HG03432 (cell line): ENCODE results near the gene CPNE4.
"Not testable (repeated sequence)": the region's sequence is repeated elsewhere in the genome, so short reads cannot be mapped to it uniquely, and the experiment has no call there.

Experiments
- ATAC-seq: cut with Tn5 transposase; IDR thresholded peaks from one replicate; pipeline ENCODE4 v1.9.1; 2021; ENCODE audit warnings: mild to moderate bottlenecking, moderate library complexity; ENCODE audit not compliant: unreplicated experiment

CPNE4 gene

DNA sequence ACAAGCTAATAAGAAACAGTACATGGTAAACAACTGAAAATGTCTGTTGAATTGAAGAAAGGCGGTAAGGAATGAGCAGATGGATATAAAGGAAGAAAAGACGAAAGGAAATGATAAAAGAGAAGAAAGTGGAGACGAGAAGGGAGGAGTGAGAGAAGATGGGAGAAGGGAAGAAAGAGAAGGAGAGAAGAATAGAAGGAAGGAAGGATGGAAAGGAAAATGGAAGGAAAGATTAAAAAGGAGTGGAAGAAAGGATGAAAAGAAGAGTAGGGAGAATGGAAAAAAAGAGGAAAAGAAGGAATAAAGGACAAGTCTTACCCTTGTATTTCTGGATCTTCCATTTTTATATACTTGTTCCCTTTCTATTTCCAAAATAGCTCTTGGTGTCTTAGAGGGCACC is 17.7 kb downstream of the CPNE4 start:
- ATAC-seq: no peak

DNA sequence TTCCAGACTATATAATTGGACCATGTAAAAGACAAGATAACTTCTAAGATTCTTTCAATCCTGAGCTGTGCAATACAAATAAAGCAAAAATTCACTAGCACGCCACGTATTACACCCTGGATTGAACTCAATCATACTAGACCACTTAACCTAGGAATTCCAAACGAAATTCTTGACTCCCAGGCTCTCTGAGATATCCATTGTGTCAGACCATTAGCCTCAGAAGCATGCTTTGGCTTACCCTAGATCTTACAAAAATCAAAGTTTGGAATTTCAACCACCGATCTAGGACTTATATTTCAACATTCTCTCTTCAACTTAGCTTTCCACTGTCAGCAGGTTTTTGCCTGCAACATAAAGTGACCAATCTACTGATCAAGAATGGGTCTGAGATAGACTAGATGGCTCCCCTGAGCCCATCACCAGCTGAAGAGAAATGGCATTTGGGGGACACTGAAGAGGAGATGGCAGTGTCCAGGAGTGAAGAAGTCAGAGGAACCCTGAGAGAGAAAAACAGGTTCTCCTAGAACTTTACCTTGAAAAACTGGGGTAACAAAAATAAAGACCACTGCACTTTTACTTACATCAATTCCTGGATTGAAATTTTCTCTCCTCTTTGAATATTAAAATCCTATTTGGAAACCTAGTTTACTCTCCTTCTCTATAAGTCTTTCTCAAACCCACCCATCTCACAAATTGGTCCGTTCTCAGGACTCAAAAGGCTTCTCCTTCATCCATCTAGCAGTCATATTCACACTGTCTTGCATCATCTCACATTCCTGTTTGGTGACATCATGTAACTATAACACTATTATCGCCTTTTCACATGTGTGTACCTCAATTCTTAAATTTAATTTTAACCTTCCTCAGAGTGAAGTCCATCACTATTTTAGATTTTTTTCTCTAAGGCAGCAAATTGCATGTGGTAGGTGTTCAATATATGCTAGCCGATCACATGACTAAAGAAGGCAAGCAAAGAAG is 18.5 kb downstream of the CPNE4 start:
- no peak for ATAC-seq

DNA sequence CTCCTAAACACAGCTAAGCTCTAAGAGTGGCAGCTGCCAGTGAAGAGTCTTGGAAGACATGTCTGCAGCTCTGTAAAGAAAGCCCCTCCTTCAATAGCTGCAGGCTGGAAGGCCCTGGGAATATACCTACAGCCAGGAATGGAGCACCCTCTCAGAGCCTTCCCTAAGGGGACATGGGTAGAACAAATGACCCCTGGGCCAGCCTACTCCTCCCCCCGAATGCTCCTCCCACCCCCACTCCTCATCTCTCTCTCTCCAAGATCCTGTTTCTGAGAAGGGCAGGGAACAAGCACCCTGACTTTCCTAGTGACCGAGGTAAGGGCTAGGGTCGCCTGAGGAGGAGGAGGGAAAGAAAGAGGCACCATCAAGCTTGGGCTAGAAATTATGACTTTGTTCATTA is 20.7 kb downstream of the CPNE4 start:
- no peak for ATAC-seq

DNA sequence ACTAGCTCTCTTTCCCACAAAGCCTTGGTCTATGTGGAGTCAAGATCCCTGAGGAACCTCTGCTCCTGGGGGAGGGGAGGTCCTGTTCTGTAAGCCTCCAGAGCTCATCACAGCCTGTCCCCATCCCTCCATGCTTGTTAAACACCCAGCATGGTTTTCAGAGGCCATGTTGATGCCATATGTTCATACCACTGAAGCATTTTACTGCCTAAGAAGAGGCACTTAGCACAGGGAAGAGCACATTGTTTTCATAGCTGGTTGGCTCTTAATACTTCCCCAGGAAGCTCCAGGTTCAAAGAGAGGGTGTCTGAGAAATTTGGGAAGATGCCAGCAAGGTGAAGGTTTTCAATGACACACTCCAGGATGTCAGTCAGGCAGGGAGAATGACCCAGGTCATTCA is 25.6 kb downstream of the CPNE4 start:
- ATAC-seq: no peak

DNA sequence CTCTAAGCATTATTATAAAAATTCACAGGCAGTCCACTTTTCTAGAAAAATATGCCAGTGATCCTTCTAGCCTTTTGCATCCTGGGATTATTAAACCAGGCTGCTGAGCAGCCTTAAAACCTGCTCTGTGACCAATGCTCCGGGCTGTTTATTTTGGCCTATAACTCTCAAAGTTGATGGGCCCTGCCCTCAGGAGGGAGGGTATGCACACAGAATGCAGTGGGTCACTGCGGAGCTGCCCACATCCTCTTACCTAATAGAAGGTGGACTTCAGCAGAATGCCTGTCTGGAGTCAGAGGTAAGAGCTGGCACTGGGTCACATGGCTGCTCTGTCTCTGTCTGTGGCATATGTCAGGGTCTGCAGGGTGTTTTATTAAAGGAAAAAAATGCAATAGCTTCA is 26.0 kb downstream of the CPNE4 start:
- no peak for ATAC-seq

DNA sequence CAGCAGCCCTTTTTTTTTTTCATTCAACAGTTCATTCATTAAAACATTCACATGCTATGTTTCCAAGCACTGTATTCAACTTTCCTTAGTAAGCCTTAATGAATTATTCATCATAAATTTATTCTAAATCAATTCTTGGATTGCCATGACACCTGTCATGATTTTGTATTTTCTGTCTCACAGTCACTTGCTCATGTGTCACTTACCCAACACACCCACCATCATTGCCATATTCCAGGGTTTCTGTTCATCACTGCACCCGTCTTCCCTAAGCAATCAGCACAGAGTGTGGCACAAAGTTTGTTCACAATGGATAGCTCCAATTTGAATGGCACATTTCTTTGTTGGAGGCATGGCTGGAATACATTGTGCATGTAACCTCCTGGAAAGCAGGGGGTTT is 27.2 kb downstream of the CPNE4 start:
- no peak for ATAC-seq

DNA sequence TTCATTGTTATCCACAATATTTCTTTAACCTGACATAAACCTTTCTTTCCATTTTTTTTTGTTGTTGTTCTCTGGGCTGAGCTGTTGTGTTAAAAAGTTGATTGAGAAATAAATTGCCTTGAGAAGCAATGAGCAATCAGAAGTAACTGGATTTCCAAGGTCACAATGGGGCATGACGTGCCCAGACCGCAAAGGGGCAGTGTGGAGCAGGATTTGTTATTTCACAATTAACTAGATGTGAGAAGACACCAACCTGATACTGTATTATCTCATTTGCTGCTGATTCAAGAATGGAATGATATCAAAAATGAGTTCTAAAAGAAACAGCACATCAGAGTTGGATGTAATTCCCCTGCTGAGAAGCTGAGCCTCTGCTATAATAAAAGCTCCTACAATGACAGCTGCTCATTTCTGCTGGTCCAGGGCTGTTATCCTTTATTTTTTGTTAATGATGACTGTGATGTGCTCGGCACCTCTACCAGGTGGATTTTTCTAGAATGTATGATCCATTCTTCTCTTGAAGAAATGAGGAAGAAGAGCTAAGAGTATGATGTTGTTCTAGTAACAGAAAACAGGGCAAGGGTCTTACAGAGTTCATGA is 28.1 kb downstream of the CPNE4 start:
- ATAC-seq: no peak

DNA sequence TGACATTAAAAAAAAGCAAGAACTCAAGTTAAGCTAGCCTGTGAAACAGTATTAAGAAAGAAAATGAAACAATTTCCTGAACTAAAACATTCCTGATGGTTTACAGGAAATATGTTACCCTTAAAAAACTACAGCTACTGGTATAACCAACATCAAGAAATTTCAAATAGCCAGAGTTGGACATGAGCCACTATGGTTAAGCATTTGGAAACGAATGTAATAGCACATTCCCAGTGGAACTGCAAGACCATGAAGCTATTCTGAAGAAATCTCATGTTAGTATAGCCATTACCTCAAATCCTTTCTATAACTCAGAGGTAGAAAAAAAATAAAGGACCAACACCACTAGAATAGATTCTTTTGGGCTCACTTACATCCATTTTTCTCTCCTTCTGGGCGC is 30.2 kb downstream of the CPNE4 start:
- ATAC-seq: no peak

DNA sequence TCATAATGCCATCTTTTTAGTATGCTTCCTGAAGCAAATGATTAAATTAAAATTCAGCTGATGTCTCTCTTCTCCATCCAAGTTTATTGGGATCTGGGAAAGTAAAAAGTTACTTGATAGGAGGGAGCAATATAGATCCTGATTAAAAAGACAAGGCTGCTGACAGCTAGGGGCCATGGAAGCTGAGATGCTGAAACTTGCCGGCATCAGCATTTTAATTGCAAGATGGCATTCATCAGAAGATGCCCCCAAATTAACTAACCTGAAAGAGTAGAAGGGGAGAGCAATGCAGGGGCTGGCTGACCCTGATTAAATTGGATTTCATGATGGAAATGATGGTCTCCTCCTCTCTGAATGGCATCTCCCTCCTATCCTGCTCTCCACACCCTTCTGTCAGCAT is 31.1 kb downstream of the CPNE4 start:
- ATAC-seq: no peak

DNA sequence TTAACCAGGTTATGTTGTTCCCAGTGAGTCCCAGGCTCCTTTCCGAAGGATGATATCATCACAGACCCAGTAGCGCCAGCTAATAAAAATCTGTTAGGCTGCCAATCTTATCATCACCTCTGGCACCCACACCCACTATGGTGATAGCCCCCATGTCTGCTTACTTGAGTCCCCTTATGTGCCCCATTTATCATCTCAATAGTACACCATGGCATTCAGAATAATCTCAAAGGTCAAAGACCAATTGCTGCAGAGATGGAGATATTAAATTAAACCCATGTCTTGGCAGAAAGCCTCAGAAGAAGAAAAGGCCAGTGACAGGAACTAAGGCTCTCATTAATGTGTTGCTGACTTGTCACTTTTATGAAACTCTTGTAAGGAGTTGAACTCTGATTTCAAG is 32.8 kb downstream of the CPNE4 start:
- no peak for ATAC-seq

DNA sequence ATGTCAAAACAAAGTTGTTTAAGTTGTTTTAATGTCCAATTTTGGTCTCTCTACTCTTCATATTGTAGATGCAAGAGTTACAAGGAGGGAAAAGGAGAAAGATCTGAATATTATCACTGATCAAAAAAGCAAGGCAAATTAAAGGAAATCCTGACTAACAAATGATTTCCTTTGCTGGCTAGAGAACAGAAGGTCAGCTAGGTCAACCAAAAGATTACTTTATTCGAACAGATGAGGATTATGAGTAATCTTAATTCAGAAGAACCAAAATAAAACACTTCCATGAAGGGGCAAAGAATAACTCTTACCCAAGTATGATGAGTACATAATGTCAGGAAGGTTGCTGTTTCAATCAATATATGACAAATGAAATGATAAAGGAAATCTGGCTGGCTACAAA is 33.8 kb downstream of the CPNE4 start:
- no peak for ATAC-seq

DNA sequence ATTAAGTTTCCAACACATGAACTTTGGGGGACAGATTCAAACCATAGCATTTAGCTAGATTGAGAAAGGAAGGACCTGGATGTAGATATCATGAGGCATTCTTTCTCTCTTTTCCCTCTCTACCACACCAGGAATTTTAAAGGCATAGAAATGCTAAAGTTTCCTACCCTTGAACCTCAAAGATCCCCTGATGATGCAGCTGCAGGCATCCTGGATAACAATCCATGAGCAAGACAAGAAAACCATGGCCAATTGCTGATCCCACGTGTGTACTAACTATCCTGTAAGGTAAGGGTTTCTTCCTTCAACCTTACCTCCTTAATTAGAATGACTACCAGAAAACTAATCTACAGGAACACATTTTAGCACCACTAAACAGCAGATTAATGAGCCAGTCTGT is 36.8 kb downstream of the CPNE4 start:
- ATAC-seq: no peak

DNA sequence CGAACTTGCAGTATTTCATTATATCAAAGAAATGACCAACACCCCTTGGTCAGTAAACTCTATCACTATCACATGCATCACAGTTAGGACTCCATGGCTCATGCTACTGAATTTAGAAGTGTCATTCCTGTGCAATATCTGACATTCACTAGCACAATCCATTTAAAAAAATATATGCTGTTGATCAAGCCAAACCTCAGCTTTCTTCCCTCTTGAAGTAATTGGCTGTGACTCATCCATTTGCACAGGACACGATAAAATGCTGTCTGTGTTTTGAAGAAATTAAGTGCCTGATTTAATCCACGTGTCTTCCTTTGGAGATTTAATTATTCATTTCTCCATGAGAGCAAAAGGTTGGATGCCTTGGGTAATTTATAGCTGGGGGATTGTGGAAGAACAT is 38.9 kb downstream of the CPNE4 start:
- no peak for ATAC-seq

DNA sequence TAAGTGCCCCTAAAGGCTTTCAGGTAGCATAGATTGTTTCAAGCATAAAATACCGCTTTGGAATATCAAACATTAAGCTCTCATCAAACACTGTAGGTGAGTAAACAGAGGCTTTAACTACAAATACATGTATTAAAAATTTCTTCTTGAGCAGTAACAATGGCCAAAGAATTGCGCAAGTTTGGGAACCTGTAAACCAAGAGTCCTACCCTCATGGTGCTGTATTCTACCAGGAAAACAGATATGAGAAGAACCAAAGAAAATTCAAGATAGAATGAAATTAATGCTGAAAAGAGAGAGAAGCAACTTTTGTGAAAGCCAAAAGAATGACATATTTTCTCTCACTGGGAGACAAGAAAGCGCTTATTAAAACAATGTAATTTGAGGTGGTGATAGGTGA is 45.5 kb downstream of the CPNE4 start:
- no peak for ATAC-seq

DNA sequence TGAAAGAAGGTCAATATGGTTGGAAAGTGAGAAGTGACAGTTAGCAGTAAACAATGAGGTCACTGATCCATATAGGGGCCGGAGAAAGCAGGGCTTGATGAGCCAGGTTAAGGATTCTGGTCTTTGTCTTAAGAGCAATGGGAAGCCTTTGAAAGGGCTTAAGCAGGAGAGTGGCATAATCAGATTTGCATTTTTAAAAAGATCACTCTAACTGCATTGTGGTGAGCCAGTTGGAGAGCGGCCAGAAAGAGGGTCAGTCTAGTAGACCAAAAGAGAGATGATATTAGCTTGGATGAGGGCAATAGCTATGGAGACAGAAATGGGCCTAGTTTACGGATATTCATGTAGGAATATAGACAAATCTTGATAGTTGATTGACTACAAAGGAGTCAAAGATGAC is 46.6 kb downstream of the CPNE4 start:
- ATAC-seq: no peak

DNA sequence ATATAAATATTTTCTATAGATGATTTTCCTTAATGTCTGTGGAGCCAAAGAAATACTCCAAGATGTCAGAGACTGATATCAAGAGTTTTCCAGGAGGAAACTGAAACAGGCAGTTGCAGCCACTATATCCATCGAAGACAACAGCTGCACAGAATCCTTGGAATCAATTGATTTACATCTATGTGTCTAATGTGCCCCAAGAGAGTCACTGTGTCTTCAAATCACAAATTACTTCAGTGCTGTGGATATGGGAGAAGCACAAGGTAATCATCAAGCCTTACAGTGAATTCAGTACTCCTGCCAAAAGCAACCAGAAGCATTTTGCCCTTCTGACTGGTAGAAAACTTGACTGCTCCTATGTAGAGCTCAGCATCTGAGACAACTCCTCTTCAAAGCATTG is 51.1 kb downstream of the CPNE4 start:
- ATAC-seq: no peak

DNA sequence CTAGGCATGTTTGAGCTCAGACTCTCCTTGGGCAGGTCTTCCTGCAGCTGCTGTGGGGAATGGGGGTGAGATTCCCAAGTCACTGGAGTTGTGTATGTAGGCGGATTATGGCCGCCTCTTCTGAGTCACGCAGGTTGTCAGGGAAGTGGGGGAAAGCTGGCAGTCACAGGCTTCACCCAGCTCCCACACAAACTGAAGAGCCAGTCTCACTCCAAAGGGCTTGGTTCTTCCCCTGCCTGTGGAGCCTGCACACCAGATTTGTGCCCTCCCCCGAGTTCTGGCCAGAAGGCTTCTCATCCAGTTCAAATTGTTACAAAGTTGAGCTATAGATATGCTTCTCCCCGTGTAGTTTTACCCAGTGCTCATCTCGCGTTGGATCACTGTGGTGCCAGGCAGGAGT is 53.5 kb downstream of the CPNE4 start:
- no peak for ATAC-seq

DNA sequence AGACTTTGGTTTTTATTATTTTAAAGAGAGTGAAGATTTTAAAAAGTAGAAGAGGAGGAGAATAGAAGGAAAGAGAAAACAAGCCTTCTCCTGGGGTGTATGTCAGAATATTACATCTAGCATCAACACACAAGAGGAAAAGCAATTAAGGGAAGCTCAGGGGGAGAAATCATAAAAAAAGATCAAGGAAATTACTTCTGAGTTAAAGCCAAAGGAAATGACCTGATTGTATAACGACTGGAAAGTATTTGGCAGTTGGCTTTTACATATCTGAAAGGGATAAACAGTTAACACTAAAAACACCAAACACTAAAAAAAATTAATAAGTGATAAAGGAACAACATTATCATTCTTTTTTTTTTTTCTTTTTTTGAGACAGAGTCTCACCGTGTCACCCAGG is 58.4 kb downstream of the CPNE4 start:
- ATAC-seq: no peak

DNA sequence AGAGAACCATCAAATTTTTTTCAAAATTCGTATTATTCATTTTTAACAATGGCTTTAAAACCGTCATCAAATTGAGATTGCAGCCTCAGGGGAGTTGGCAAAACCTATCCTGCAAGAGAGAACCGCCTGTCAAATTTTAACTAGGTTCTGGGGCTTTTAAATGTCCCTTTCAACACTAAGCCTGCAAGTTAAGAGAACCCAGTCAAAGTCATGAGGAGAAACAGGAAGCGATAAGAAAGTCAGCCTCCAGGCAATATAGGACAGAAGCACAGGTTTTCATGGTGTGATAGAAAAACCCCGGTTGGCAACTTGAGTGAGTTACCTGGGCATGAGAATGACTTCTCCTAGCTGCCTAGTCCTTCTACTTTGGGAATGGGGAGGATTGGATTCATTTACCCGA is 59.8 kb downstream of the CPNE4 start:
- ATAC-seq: no peak

DNA sequence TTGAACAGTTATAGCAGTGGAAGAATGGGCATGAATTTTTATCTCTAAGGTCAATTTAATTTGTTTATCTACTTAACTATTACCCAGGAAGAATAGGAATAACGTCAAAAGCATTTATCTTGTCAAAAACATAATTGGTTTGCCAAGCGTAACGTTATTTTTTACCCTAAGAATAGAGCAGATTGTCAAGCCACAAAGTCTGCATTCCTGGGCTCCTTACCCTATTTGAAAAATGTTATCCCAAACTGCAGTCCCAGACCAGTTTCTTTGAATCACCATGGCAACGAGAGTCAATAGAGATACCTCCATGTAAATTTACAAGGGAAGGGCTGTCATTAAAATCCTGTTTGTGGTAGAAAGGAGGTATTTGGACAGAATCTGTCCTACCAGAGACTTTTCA is 61.1 kb downstream of the CPNE4 start:
- ATAC-seq: no peak

DNA sequence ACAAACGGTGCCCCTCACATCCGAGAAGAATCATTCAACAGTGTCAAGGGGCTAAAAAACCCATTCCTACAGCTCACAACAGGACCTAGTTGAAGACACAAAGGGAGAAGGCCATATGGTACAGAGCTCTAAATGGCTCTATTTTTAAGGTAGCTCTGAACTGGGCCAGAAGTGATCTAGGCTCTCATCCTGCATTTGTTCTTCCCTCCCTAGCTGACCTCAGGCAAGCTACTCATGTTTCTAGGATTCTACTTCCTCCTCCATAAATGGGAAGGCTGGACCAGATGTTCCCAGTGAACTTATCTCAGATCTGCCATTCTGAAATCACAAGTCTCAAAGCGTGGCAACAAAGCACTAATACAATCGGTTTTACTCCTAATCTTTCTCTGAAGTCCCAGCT is 62.3 kb downstream of the CPNE4 start:
- no peak for ATAC-seq

DNA sequence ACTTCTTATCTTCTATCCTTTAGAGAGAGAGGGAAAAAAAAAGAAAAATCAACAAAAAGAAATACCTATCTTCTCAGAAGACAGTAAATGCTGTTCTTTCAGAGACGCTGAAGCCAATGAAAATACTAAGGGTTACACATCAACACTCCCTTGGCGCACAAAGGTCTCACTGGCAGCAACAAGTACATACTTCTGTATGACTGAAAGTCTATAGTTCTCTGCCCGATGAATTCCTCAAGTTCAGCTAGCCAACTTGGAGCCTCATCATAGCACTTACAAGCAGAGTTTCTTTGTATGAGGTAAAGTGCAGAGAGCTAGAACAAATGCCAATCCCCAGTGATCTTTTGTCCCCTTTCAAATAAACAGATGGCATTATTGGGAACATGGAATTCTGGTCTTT is 62.7 kb downstream of the CPNE4 start:
- ATAC-seq: no peak

DNA sequence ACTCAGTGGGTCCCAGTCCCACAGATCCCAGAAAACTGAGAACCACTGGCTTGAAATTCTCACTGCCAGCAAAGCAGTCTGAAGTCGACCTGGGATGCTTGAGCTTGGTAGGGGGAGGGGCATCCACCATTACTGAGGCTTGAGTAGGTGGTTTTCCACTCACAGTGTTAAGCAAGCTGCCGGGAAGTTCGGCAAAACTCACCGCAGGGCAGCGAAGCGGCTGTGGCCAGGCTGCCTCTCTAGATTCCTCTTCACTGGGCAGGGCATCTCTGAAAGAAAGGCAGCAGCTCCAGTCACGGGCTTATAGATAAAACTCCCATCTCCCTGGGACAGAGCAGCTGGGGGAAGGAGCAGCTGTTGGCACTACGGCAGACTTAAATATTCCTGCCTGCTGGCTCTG is 71.4 kb downstream of the CPNE4 start:
- ATAC-seq: not testable (repeated sequence)
